Measurements from ENCODE around the gene PRR3.

DNA sequence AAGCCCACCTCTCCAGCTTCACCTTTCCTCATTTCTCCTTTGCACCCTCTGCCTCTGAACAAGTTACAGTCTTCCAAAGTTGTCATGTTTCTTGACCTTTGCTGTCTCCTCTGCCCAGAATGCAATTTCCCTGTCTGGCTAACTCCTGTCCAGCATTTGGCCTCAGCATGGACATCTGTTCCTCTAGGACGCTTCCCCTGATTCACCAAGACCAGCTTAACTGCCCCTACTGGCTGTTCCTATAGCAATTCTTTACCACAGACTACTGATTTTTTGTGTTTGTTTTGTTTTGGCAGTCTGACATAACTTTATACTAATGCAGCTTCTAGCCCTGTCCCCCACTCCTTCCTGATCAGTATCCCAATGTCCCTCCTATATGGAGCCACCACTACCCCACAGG is 14.2 kb upstream of the PRR3 start:
- TF ChIP-seq TAF1 (conservative IDR thresholded peaks at IDR 0.05) (no peak), RAD21 (IDR thresholded peaks at IDR 0.05) (no peak), RXRA (IDR thresholded peaks at IDR 0.05) (no peak), YY1 (IDR thresholded peaks at IDR 0.05) (no peak), NR2F2 (IDR thresholded peaks at IDR 0.05) (no peak), JUND (IDR thresholded peaks at IDR 0.05) (no peak), GABPA (IDR thresholded peaks at IDR 0.05 in 1 of 2, conservative IDR thresholded peaks at IDR 0.05 in 1 of 2) (no peak), HNF4A (conservative IDR thresholded peaks at IDR 0.05) (no peak), SP1 (IDR thresholded peaks at IDR 0.05) (no peak)
- TF ChIP-seq, protein P1, sequence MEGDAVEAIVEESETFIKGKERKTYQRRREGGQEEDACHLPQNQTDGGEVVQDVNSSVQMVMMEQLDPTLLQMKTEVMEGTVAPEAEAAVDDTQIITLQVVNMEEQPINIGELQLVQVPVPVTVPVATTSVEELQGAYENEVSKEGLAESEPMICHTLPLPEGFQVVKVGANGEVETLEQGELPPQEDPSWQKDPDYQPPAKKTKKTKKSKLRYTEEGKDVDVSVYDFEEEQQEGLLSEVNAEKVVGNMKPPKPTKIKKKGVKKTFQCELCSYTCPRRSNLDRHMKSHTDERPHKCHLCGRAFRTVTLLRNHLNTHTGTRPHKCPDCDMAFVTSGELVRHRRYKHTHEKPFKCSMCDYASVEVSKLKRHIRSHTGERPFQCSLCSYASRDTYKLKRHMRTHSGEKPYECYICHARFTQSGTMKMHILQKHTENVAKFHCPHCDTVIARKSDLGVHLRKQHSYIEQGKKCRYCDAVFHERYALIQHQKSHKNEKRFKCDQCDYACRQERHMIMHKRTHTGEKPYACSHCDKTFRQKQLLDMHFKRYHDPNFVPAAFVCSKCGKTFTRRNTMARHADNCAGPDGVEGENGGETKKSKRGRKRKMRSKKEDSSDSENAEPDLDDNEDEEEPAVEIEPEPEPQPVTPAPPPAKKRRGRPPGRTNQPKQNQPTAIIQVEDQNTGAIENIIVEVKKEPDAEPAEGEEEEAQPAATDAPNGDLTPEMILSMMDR (IDR thresholded peaks at IDR 0.05; ENCODE audit: low read depth, low read length, missing input control): no peak
- TF ChIP-seq, protein P2, sequence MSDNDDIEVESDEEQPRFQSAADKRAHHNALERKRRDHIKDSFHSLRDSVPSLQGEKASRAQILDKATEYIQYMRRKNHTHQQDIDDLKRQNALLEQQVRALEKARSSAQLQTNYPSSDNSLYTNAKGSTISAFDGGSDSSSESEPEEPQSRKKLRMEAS (IDR thresholded peaks at IDR 0.05): no peak
- TF ChIP-seq, protein P3, sequence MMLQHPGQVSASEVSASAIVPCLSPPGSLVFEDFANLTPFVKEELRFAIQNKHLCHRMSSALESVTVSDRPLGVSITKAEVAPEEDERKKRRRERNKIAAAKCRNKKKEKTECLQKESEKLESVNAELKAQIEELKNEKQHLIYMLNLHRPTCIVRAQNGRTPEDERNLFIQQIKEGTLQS (IDR thresholded peaks at IDR 0.05): no peak
- TF ChIP-seq, protein P4, sequence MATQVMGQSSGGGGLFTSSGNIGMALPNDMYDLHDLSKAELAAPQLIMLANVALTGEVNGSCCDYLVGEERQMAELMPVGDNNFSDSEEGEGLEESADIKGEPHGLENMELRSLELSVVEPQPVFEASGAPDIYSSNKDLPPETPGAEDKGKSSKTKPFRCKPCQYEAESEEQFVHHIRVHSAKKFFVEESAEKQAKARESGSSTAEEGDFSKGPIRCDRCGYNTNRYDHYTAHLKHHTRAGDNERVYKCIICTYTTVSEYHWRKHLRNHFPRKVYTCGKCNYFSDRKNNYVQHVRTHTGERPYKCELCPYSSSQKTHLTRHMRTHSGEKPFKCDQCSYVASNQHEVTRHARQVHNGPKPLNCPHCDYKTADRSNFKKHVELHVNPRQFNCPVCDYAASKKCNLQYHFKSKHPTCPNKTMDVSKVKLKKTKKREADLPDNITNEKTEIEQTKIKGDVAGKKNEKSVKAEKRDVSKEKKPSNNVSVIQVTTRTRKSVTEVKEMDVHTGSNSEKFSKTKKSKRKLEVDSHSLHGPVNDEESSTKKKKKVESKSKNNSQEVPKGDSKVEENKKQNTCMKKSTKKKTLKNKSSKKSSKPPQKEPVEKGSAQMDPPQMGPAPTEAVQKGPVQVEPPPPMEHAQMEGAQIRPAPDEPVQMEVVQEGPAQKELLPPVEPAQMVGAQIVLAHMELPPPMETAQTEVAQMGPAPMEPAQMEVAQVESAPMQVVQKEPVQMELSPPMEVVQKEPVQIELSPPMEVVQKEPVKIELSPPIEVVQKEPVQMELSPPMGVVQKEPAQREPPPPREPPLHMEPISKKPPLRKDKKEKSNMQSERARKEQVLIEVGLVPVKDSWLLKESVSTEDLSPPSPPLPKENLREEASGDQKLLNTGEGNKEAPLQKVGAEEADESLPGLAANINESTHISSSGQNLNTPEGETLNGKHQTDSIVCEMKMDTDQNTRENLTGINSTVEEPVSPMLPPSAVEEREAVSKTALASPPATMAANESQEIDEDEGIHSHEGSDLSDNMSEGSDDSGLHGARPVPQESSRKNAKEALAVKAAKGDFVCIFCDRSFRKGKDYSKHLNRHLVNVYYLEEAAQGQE (IDR thresholded peaks at IDR 0.05): no peak
- TF ChIP-seq, protein P5, sequence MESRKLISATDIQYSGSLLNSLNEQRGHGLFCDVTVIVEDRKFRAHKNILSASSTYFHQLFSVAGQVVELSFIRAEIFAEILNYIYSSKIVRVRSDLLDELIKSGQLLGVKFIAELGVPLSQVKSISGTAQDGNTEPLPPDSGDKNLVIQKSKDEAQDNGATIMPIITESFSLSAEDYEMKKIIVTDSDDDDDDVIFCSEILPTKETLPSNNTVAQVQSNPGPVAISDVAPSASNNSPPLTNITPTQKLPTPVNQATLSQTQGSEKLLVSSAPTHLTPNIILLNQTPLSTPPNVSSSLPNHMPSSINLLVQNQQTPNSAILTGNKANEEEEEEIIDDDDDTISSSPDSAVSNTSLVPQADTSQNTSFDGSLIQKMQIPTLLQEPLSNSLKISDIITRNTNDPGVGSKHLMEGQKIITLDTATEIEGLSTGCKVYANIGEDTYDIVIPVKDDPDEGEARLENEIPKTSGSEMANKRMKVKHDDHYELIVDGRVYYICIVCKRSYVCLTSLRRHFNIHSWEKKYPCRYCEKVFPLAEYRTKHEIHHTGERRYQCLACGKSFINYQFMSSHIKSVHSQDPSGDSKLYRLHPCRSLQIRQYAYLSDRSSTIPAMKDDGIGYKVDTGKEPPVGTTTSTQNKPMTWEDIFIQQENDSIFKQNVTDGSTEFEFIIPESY (IDR thresholded peaks at IDR 0.05): no peak
